Left ventricle myocardium superior (tissue), 1 donor: Measurements from ENCODE around the gene KITLG. TPM values are rescaled to one million over a fixed set of nuclear protein-coding genes. Genes with fewer than 3 reads are reported as not detected.
"Not testable (repeated sequence)": the region's sequence is repeated elsewhere in the genome, so short reads cannot be mapped to it uniquely, and the experiment has no call there.

ENCODE experiments used
- ATAC-seq: fragments of 200-7000 bp; cut with Tn5 transposase; one replicate; pipeline ENCODE4 v1.9.1; 2020; ENCODE audit warnings: mild to moderate bottlenecking, moderate library complexity
- DNase-seq: peaks from one replicate; pipeline ENCODE4 v3.0.0-alpha.2; 2020
- intact Hi-C: fragments of 100-400 bp; cut with micrococcal nuclease; formaldehyde crosslinking; loops from one replicate; pipeline ENCODE4 v1.11.0; 2022
- long read RNA-seq: library from polyadenylated mRNA; unstranded; transcript quantifications from one replicate; pipeline ENCODE4 v2.0.0, GENCODE V29; 2021
- total RNA-seq: library from RNA; stranded (reverse); fragmentation: NEBNext Ultra II Directional; extraction: Animal tissue kit (Norgen Biotek cat#: 25700); gene quantifications from one replicate; pipeline ENCODE4 v1.2.1, GENCODE V29; 2021
- donor health status: DM: no; HTN: yes; CAD: no; lungs with severe emphysema.

The KITLG gene
- total RNA-seq = 9.0 TPM
- long read RNA-seq, full-length matches to known transcripts = 14 of 17 reads
- long read RNA-seq, partial matches to known transcripts = 0 of 17 reads
- long read RNA-seq, other reads (novel, unspliced or antisense) = 3 of 17 reads

- ATAC-seq (peak; percentile 98), DNase-seq (peak; percentile 89)
- intact Hi-C loops = no loop called here
Observed at GRCh38 chr12:88580051-88580871, at the start of gene KITLG. KITLG (minus strand) TSS chr12:88580471; CDS start chr12:88580278, 193 bp downstream.

DNA sequence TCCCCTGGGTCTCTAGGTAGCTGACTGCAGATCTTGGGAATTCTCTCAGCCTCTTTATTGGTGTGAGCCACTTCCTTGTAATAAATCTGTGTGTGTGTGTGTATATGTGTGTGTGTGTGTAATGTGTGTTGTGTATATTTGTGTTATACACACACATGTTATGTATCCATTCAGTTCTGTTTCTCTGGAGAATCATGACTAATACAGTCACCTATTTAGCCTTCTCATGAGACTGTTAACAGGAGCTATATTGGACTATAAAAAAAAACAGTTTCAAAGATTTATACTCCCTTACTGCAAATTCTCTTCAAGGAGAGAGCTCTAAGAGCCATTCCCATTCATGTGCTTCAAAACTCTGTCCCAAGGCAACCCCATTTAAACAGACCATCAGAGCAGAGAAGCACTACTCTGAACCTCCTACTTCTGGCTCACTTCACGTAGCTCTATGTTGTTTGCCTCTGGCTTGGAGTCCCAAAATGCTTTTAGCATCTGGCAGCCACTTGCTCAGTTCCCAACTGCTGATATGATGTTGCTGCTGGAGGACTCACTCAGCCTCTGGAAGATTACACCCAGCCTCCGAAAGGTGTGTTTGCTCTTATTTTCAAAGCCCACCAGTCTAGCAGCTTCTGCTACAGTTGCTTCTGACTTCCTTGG is 48.7 kb upstream of the KITLG start:
- DNase-seq (no peak), ATAC-seq (peak; percentile 75)
- intact Hi-C loops = no loop called here

GRCh38 chr12:88628035-88628434 is 47.8 kb upstream of the KITLG start:
- intact Hi-C loops, DNase-seq, ATAC-seq: not testable (repeated sequence)

- intact Hi-C loops = no loop called here
- DNase-seq = no peak
- ATAC-seq = no peak
Observed at GRCh38 chr12:88627501-88627900, 47.2 kb upstream of the KITLG start.

GRCh38 chr12:88625356-88625755 is 45.1 kb upstream of the KITLG start:
- intact Hi-C loops = no loop called here
- ATAC-seq (no peak), DNase-seq (no peak)

- intact Hi-C loops = no loop called here
- DNase-seq = no peak
Observed at GRCh38 chr12:88624911-88625310, 44.6 kb upstream of the KITLG start.

GRCh38 chr12:88623777-88624548 is 43.7 kb upstream of the KITLG start:
- DNase-seq (no peak), ATAC-seq (no peak)
- intact Hi-C loops = no loop called here

More at GRCh38 chr12:88624911-88625310, 44.6 kb upstream of the KITLG start:
- no peak for ATAC-seq

DNA sequence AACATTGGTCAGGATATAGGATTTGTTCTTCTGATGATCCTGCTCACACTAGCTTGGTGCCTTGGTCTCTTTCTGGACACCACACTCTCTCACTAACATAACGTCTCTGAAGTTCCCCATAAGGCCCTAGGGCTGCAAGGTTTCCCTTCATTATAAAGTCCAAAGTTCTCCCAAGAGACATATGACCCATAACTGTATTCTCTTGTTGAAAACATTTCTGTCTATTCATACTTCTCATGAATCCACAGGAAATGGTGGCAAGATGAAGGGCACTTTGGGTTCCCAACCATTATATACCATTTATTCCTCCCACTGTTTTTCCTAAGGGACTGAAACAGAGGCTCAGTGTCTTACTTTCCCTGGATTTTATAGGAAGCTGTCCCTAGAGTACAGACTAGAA is 37.1 kb upstream of the KITLG start:
- ATAC-seq = no peak
- DNase-seq = no peak
- intact Hi-C loops = no loop called here

DNA sequence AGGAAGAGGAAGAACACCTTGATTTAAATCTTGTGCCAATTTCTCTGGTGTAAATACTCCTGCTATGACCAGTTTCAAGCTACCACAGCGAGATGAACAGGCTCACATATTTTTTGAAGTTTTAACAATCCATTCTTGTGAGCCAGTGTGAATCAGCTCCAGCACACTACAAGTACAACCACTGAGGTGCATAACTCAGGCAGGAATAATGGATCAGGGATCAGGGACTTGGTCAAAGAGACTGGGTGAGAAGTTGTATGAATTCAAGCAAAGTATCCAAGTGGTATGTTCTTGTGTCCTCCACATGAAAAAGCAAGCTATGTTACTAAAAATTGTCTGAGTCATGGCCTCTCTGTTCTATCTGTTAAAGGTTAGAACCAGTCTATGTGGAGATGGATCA is 35.2 kb upstream of the KITLG start:
- intact Hi-C loops = no loop called here
- DNase-seq (no peak), ATAC-seq (no peak)

- ATAC-seq (no peak), DNase-seq (no peak)
- intact Hi-C loops = no loop called here
Observed at GRCh38 chr12:88604646-88605045, 24.4 kb upstream of the KITLG start.

GRCh38 chr12:88600272-88600671 is 20.0 kb upstream of the KITLG start:
- DNase-seq (no peak), ATAC-seq (no peak)
- intact Hi-C loops = no loop called here

- ATAC-seq (no peak), DNase-seq (no peak)
- intact Hi-C loops = no loop called here
Observed at GRCh38 chr12:88597365-88597764, 17.1 kb upstream of the KITLG start.

- intact Hi-C loops = no loop called here
- ATAC-seq (no peak), DNase-seq (no peak)
Observed at GRCh38 chr12:88595697-88596096, 15.4 kb upstream of the KITLG start.

DNA sequence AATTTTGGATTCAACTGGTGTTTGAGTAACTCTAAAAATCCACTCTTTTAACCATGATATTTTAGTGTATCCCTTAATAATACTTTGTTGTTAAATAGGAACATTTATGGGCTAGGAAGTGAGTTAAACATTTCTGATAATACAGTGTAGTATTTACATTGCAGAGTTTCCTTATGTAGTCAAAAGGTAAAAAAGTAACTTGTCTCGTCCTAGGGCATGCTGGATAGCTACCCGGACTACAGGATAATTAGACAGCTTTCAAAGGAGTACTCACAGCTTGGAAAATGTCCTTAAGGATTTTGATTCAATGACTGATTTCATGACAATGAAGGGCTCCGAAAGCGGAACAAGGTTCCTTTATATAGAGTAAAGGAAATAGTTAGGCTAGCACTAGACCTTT is 14.5 kb upstream of the KITLG start:
- no peak for DNase-seq
- ATAC-seq = no peak
- intact Hi-C loops = no loop called here

- intact Hi-C loops = no loop called here
- no peak for DNase-seq
- no peak for ATAC-seq
Observed at GRCh38 chr12:88591343-88591742, 11.1 kb upstream of the KITLG start.

- intact Hi-C loops = no loop called here
- no peak for ATAC-seq
- DNase-seq = no peak
Observed at GRCh38 chr12:88590851-88591250, 10.6 kb upstream of the KITLG start.

GRCh38 chr12:88585077-88585476 is 4.8 kb upstream of the KITLG start:
- intact Hi-C loops = no loop called here
- no peak for ATAC-seq
- DNase-seq = no peak

DNA sequence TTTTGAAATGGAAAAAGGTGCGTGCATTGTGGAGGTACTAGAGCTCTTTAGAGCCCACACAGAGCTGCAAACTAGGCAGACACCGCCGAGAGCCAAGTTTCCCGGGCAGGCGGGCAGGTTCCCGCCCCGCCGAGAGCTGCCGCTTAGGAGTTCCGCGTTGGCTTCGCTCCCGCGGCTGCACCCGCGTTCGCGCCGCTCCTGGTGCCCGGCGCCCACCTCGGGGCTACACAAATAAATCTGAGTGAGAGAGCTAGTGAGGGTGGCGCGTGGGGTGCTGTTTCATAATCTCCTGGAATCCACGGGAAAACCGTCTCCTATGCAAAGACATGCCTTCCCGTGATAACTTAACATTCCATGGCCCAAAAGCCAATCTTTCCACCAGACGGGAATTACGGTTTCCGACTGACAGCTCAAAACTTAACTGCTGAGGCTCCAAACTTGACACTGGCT is 645 bp downstream of the KITLG start:
- intact Hi-C loops = no loop called here
- ATAC-seq = peak; percentile 74
- DNase-seq = peak; percentile 72

DNA sequence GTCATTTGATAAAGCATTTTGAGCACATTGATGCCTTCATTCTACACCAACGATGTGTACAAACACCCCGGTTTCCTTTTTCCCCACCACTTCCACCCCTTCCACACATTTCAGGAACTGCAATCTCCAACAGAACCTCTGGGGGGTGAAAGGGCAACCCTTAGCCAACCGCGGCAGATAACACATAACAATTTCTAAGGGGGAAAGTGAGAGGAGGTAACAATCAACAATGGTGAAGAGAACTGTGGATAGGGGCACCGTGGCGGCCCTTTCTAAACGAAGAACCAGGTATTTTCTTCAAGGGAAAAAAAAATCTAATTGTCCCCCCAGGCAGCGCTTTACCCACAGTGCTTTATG is 1.1 kb downstream of the KITLG start:
- ATAC-seq = peak; percentile 38
- intact Hi-C loops = no loop called here
- DNase-seq = no peak
